Activated B cell treated with CpG ODN at 0.5 μM for 24 hours (primary cell): ENCODE measurements around the gene FURIN. TPM values are rescaled to one million over a fixed set of nuclear protein-coding genes. Genes with fewer than 3 reads are reported as not detected.
"Not testable (repeated sequence)": the region's sequence is repeated elsewhere in the genome, so short reads cannot be mapped to it uniquely, and the experiment has no call there.

Experiments
- ATAC-seq: fragments of 200-7000 bp; cut with Tn5 transposase; one replicate; pipeline ENCODE4 v1.10.0; 2021; ENCODE audit warnings: low read depth, mild to moderate bottlenecking, moderate library complexity
- CTCF ChIA-PET: fragments of 350-600 bp; sonication (Branson Sonifier 250); formaldehyde crosslinking; loops from one replicate; lab custom pipeline; 2021; ENCODE audit warnings: antibody characterized with exemption; lab: Charles Lee
- POLR2A ChIA-PET: fragments of 350-600 bp; sonication (Branson Sonifier 250); formaldehyde crosslinking; loops from one replicate; lab custom pipeline; 2021; ENCODE audit warnings: antibody characterized with exemption; lab: Charles Lee
- DNase-seq: peaks from one replicate; pipeline ENCODE4 v3.0.0; 2022
- H3K27ac Mint-ChIP-seq: one replicate; pipeline ENCODE4 v1.8.0; 2020; ENCODE audit warnings: mixed read lengths
- H3K27me3 Mint-ChIP-seq: one replicate; pipeline ENCODE4 v1.8.0; 2021; ENCODE audit warnings: mixed read lengths
- H3K36me3 Mint-ChIP-seq: one replicate; pipeline ENCODE4 v1.8.0; 2021; ENCODE audit warnings: low read depth, mixed read lengths
- H3K4me1 Mint-ChIP-seq: one replicate; pipeline ENCODE4 v1.8.0; 2021; ENCODE audit warnings: mixed read lengths
- H3K4me3 Mint-ChIP-seq: one replicate; pipeline ENCODE4 v1.8.0; 2020; ENCODE audit warnings: mild to moderate bottlenecking, mixed read lengths
- H3K9me3 Mint-ChIP-seq: one replicate; pipeline ENCODE4 v1.8.0; 2020; ENCODE audit warnings: mixed read lengths
- intact Hi-C: fragments of 100-400 bp; cut with micrococcal nuclease; formaldehyde crosslinking; loops from one replicate; pipeline ENCODE4 v1.15.1; 2024
- total RNA-seq: library from RNA; stranded (reverse); gene quantifications from 2 replicates; pipeline ENCODE4 v1.2.3, GENCODE V29; 2022
- TF ChIP-seq, protein P1 (sequence below): fragments of 200-600 bp; IDR thresholded peaks from one replicate; pipeline ENCODE4 v1.8.0; 2022; ENCODE audit warnings: antibody characterized with exemption, mild to moderate bottlenecking

The FURIN gene
- total RNA-seq, 1 donor from 2014 or later, result 46.5 TPM

DNA sequence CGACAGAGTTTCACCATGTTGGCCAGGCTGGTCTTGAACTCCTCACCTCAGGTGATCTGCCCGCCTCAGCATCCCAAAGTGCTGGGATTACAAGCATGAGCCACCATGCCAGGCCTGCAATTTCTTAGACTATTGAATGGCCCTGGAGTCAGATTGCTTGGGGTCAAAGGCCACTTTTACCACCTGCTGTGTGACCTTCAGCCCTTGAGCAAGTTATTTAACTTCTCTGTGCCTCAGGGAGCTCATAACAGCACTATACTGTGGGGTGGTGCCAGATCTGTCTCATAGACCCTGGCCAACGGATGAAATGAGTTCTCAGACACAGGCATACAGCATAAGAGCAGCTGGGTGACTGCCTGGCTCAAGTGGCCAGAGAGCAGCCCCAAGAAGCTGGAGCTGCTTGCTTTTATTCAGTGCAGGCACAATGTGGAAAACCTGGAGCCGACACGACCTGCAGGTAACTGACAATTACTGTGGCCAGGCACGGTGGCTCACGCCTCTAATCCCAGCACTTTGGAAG, 44.9 kb upstream of the FURIN start:
- DNase-seq (no peak), ATAC-seq (no peak)
- no peaks in the 10 kb centered on the region for H3K9me3 Mint-ChIP-seq
- H3K4me1 Mint-ChIP-seq, result peaks cover 18% of the 10 kb centered on the region
- H3K36me3 Mint-ChIP-seq, result no peaks in the 10 kb centered on the region
- no peak overlapping the region for H3K27ac Mint-ChIP-seq
- no peak overlapping the region for H3K4me3 Mint-ChIP-seq
- ChIA-PET POLR2A (interaction anchor here (0.6 to 1.4 kb wide), 3 partner anchors 7 to 51 kb away, joined by 3 to 6 read pairs (median 5); no protein-coding TSS in a partner anchor), CTCF (no interaction called here)
- TF ChIP-seq, protein P1, sequence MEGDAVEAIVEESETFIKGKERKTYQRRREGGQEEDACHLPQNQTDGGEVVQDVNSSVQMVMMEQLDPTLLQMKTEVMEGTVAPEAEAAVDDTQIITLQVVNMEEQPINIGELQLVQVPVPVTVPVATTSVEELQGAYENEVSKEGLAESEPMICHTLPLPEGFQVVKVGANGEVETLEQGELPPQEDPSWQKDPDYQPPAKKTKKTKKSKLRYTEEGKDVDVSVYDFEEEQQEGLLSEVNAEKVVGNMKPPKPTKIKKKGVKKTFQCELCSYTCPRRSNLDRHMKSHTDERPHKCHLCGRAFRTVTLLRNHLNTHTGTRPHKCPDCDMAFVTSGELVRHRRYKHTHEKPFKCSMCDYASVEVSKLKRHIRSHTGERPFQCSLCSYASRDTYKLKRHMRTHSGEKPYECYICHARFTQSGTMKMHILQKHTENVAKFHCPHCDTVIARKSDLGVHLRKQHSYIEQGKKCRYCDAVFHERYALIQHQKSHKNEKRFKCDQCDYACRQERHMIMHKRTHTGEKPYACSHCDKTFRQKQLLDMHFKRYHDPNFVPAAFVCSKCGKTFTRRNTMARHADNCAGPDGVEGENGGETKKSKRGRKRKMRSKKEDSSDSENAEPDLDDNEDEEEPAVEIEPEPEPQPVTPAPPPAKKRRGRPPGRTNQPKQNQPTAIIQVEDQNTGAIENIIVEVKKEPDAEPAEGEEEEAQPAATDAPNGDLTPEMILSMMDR, result no peak
- H3K27me3 Mint-ChIP-seq, result no peaks in the 10 kb centered on the region
- intact Hi-C loops, result no loop called here

DNA sequence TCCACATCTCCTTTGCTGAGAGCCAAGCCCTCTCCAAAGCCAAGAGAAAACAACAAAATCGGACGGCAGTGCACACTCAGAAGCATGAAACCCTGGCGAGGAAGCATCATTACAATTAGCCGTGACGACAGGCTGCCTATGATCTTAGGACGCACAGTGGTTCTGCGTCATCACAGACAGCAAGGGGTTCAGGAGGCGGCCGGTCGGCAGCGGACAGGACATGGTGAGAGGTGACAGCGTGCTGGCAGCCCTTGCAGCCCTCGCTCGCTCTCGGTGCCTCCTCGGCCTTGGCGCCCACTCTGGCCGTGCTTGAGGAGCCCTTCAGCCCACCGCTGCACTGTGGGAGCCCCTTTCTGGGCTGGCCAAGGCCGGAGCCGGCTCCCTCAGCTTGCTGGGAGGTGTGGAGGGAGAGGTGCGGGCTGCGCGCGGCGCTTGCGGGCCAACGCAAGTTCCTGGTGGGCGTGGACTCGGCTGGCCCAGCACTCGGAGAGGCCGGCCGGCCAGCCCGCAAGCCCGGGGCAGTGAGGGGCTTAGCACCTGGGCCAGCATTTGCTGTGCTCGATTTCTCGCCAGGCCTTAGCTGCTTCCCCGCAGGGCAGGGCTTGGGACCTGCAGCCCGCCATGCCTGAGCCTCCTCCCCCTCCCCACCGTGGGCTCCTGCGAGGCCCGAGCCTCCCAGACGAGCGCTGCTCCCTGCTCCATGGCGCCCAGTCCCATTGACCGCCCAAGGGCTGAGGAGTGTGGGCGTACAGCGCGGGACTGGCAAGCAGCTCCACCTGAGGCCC, 43.1 kb upstream of the FURIN start:
- H3K27ac Mint-ChIP-seq, CTCF ChIA-PET: not testable (repeated sequence)

DNA sequence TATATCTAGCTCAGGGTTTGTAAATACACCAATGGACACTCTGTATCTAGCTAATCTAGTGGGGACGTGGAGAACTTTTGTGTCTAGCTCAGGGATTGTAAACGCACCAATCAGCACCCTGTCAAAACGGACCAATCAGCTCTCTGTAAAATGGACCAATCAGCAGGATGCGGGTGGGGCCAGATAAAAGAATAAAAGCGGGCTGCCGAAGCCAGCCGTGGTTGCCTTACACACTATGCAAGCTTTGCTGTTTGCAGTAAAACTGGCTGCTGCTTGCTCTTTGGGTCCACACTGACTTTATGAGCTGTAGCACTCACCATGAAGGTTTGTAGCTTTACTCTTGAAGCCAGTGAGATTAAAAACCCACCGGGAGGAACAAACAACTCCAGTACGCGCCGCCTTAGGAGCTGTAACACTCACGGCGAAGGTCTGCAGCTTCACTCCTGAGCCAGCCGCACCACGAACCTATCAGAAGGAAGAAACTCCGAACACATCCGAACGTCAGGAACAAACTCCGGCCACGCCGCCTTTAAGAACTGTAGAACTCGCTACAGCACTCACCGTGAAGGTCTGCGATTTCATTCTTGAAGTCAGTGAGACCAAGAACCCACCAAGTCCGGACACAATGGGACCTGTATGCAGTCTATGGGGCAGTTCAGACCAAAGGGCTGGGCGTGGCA, 42.0 kb upstream of the FURIN start:
- peaks cover 31% of the 10 kb centered on the region for H3K4me1 Mint-ChIP-seq
- H3K27me3 Mint-ChIP-seq, H3K4me3 Mint-ChIP-seq, H3K36me3 Mint-ChIP-seq, intact Hi-C loops, DNase-seq, H3K9me3 Mint-ChIP-seq, H3K27ac Mint-ChIP-seq, ATAC-seq: not testable (repeated sequence)
- CTCF ChIA-PET, result interaction anchor here (1.2 kb wide), 1 partner anchor 8 kb away, joined by 4 read pairs; no protein-coding TSS in a partner anchor
- POLR2A ChIA-PET, result interaction anchor here (0.6 to 1.0 kb wide), 2 partner anchors 11 to 42 kb away, joined by 3 to 5 read pairs; no protein-coding TSS in a partner anchor

More for the DNA sequence above, 43.1 kb upstream of the FURIN start:
- H3K36me3 Mint-ChIP-seq, H3K27me3 Mint-ChIP-seq, ATAC-seq, DNase-seq, H3K4me3 Mint-ChIP-seq, H3K9me3 Mint-ChIP-seq: not testable (repeated sequence)
- POLR2A ChIA-PET, result interaction anchor here (0.6 to 1.0 kb wide), 2 partner anchors 10 to 43 kb away, joined by 3 to 5 read pairs; no protein-coding TSS in a partner anchor
- intact Hi-C loops, result loop anchor here (2.0 kb wide), 1 partner anchor 13 kb away; no protein-coding TSS in a partner anchor
- peaks cover 23% of the 10 kb centered on the region for H3K4me1 Mint-ChIP-seq

DNA sequence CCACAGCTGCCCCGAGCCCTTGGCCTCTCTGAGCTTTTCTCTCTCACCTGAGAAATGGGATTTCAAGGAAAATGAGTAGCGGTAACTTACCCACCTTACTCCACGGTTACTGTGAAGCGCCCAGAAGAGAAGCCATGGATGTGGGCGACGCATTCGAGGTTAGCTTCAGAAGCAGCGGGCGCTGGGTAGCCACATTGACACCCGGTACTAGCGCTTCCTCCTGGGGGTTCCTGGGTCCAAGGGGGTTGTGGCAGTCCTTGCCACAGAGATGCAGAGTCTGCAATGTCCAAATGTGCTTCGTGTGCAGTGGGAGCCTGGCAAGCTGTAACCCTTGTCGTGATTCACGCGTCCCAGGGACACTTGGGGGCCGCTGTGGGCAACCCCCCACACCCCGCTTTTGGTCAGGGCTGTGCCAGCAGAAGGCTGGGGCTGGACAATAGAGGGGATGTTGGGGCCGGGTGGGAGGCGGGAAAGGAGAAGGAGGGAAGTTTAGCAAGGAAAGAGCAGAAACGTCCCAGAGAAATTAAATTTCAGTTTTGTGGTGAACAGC, 41.4 kb upstream of the FURIN start:
- intact Hi-C loops, result no loop called here
- Mint-ChIP-seq H3K4me1 (peaks cover 31% of the 10 kb centered on the region), H3K9me3 (no peaks in the 10 kb centered on the region), H3K27ac (no peak overlapping the region), H3K27me3 (no peaks in the 10 kb centered on the region), H3K4me3 (no peak overlapping the region), H3K36me3 (no peaks in the 10 kb centered on the region)
- ChIA-PET POLR2A (no interaction called here), CTCF (interaction anchor here (0.8 to 1.2 kb wide), 2 partner anchors 9 to 105 kb away, joined by 3 to 4 read pairs; partner anchors contain the start of gene HDDC3)
- ATAC-seq (no peak), DNase-seq (no peak)
- TF ChIP-seq, protein P1, result no peak

DNA sequence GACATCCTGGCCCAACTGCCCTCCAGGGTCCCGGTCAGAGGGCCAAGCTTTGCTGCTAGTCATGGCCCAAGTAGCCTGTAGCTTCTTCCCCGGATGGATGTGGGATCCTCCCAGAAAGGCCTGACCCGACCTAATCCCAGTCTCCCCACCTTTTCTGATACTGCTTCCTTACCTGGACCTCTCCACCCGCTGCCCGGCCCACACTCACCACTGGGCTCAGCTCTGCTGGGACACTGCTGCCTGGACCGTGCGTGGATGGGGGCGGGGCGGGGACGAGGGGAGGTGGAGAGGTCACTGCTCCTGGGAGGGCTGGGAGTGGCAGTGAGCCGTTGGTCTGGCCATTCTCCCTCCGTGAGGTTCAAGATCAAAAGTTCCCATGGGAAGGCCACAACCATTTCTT, 40.3 kb upstream of the FURIN start:
- ChIA-PET POLR2A (interaction anchor here (1.8 kb wide), 1 partner anchor 10 kb away, joined by 6 read pairs; no protein-coding TSS in a partner anchor), CTCF (no interaction called here)
- Mint-ChIP-seq H3K27me3 (no peaks in the 10 kb centered on the region), H3K4me3 (no peak overlapping the region), H3K27ac (no peak overlapping the region), H3K4me1 (peaks cover 31% of the 10 kb centered on the region), H3K9me3 (no peaks in the 10 kb centered on the region), H3K36me3 (no peaks in the 10 kb centered on the region)
- ATAC-seq (no peak), DNase-seq (no peak)
- intact Hi-C loops, result no loop called here
- TF ChIP-seq, protein P1, result no peak
